ENCODE measurements around the gene DRGX.

DNA sequence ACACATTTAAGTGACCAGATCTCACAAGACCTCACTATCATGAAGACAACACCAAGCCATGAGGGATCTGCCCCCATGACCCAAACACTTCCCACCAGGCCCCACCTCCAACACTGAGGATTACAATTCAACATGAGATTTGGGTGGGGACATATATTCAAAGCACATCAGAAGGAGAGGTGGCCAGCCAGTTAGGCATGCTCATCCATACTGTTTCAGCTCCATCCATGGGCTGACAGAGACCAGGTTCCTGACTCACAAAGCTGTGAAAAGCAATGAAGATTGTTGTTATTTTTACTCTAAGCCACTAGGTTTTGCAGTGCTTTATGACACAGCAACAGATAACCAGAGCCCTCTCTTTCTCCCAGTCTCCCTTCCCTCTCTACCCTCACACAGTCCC is 60.9 kb downstream of the DRGX start:
- TF ChIP-seq, protein P1, sequence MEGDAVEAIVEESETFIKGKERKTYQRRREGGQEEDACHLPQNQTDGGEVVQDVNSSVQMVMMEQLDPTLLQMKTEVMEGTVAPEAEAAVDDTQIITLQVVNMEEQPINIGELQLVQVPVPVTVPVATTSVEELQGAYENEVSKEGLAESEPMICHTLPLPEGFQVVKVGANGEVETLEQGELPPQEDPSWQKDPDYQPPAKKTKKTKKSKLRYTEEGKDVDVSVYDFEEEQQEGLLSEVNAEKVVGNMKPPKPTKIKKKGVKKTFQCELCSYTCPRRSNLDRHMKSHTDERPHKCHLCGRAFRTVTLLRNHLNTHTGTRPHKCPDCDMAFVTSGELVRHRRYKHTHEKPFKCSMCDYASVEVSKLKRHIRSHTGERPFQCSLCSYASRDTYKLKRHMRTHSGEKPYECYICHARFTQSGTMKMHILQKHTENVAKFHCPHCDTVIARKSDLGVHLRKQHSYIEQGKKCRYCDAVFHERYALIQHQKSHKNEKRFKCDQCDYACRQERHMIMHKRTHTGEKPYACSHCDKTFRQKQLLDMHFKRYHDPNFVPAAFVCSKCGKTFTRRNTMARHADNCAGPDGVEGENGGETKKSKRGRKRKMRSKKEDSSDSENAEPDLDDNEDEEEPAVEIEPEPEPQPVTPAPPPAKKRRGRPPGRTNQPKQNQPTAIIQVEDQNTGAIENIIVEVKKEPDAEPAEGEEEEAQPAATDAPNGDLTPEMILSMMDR (IDR thresholded peaks at IDR 0.05; ENCODE audit: poor library complexity), result no peak
- TF ChIP-seq EZH2phosphoT487 (IDR thresholded peaks at IDR 0.05; ENCODE audit: low read depth, severe bottlenecking, unreplicated experiment), result no peak
